ENCODE measurements around the gene FFAR1.

Gene FFAR1

GRCh38 chr19:35308910-35309309 is 38.8 kb upstream of the FFAR1 start:
- DNase-seq (ENCODE audit: low read depth), result no peak

DNA sequence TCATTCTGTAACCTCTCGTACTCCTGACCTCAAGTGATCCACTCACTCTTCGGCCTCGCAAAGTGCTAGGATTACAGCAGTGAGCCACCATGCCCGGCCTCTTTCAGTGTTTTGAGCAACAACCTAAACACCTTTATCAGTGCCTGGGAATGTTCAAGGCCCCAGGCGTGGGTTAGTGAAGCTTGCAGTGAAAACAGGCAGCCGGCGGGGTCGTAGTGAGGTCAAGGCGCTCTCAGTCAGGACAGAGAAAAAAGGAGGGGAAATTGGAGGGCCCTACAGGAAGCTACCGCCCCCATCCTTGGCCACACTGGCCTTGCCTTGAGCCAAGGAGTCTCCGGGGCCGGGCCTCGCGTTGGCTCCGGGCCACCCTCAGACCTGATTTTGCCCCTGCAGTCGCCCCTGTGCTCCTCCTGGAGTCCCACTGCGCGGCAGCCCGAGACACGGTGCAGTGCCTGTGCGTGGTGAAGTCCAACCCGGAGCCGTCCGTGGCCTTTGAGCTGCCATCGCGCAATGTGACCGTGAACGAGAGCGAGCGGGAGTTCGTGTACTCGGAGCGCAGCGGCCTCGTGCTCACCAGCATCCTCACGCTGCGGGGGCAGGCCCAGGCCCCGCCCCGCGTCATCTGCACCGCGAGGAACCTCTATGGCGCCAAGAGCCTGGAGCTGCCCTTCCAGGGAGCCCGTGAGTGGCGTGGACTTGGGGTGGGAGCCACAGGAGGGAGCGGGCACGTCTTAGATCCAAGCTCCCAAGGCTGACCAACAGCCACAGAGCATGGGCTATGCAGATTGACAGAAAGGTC is 38.0 kb upstream of the FFAR1 start:
- no peak for TF ChIP-seq CTCF (IDR thresholded peaks at IDR 0.05; ENCODE audit: control insufficient read depth, extremely low read depth, insufficient read depth)
- no peak overlapping the region for H3K4me3 ChIP-seq (ENCODE audit: low read depth, low read length)
- DNase-seq (ENCODE audit: low read depth), result no peak

More at GRCh38 chr19:35308910-35309309, 38.8 kb upstream of the FFAR1 start:
- no peak for TF ChIP-seq CTCF (IDR thresholded peaks at IDR 0.05; ENCODE audit: control insufficient read depth, extremely low read depth, insufficient read depth)
- no peak overlapping the region for H3K4me3 ChIP-seq (ENCODE audit: low read depth, low read length)

DNA sequence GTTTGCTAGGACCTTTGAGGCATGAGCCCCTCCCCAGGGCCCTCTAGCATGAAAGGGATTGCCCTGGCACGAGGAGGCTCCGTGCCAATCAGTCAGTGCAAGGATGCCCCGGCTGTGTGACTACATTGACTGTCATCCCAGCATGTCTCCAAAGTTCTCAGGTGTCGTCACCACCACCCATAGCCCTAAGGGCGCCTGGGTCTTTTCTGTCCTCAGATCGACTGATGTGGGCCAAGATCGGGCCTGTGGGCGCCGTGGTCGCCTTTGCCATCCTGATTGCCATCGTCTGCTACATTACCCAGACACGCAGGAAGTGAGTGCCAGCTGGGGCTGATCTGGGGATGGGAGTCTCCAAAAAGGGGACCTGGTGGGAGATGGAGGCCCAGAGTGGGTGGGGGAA is 37.4 kb upstream of the FFAR1 start:
- no peak overlapping the region for H3K4me3 ChIP-seq (ENCODE audit: low read depth, low read length)
- DNase-seq (ENCODE audit: low read depth), result no peak
- TF ChIP-seq CTCF (IDR thresholded peaks at IDR 0.05; ENCODE audit: control insufficient read depth, extremely low read depth, insufficient read depth), result no peak

GRCh38 chr19:35310811-35311465 is 36.8 kb upstream of the FFAR1 start:
- TF ChIP-seq CTCF (IDR thresholded peaks at IDR 0.05; ENCODE audit: control insufficient read depth, extremely low read depth, insufficient read depth), result no peak
- DNase-seq (ENCODE audit: low read depth), result no peak
- H3K4me3 ChIP-seq (ENCODE audit: low read depth, low read length), result no peak overlapping the region

GRCh38 chr19:35311901-35312665 is 35.6 kb upstream of the FFAR1 start:
- no peak for DNase-seq (ENCODE audit: low read depth)
- no peak overlapping the region for H3K4me3 ChIP-seq (ENCODE audit: low read depth, low read length)
- TF ChIP-seq CTCF (IDR thresholded peaks at IDR 0.05; ENCODE audit: control insufficient read depth, extremely low read depth, insufficient read depth), result no peak

DNA sequence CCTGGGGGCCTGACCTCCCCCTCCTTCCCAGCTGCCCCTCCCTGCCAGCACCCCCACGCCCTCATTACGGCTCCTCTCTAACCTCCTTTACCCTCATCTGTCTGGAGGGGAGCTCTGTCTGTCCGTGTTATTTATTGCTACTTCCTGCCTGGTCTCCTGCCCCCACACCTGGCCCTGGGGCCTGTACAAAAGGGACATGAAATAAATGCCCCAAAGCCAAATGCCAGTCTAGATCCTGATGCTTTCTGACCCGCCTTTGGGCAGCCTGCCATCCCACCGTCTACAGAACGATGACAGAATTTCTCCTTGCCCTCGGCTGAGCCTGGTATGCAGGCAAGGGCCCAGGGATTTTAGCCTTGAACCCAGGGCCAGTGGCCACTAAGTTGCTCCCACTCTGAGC is 34.1 kb upstream of the FFAR1 start:
- TF ChIP-seq CTCF (IDR thresholded peaks at IDR 0.05; ENCODE audit: control insufficient read depth, extremely low read depth, insufficient read depth), result no peak
- no peak for DNase-seq (ENCODE audit: low read depth)
- no peak overlapping the region for H3K4me3 ChIP-seq (ENCODE audit: low read depth, low read length)

Data from LNCaP clone FGC (cell line).